ENCODE results near the gene KMT5B. TPM values are rescaled to one million over a fixed set of nuclear protein-coding genes. Genes with fewer than 3 reads are reported as not detected.

KMT5B gene
- total and polyA plus RNA-seq, 2 donors (not counting 1 experiment from before 2014, with no cell fraction given), result 13.0 to 24.3 TPM

DNA sequence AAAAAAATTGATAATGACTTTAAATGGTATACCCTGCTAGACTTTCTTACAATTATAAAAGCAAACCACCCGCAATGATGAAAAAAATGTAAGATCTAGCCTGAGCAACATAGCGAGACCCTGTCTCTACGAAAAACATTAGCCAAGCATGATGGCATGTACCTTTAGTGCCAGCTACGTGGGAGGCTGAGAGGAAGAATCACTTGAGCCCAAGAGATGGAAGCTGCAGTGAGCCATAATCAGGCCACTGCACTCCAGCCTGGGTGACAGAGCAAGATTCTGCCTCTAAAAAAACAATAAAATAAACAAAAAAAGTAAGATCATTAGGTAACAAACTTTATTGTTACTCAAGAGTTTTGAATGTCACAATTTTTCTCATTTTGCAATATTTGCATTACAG, 39.2 kb downstream of the KMT5B start:
- Histone ChIP-seq H3K4me3 (replicated peaks in 1 of 4; ENCODE audit: control extremely low read depth in 1 of 4, insufficient read depth in 1 of 4, low read depth in 3 of 4, low read length in 4 of 4) (no peak overlapping the region), H3K27me3 (ENCODE audit: control insufficient read depth, insufficient read depth, low read length) (no peaks in the 10 kb centered on the region), H4K20me1 (ENCODE audit: control insufficient read depth, extremely low read depth, insufficient read depth, low read length) (no peaks in the 10 kb centered on the region), H3K9me3 (ENCODE audit: control insufficient read depth, insufficient read depth, low read depth, low read length) (no peaks in the 10 kb centered on the region), H2AFZ (ENCODE audit: low read length) (no peak overlapping the region), H3K4me1 (ENCODE audit: control insufficient read depth, extremely low read depth, insufficient read depth, low read length) (no peaks in the 10 kb centered on the region), H3K79me2 (ENCODE audit: control insufficient read depth, insufficient read depth, low read length) (no peaks in the 10 kb centered on the region), H3K36me3 (ENCODE audit: control insufficient read depth, insufficient read depth, low read length) (peaks cover 15% of the 10 kb centered on the region), H3K4me2 (ENCODE audit: extremely low read depth, insufficient read depth, low read length) (no peak overlapping the region), H3K27ac (ENCODE audit: insufficient read depth, low read length) (no peak overlapping the region), H3K9ac (ENCODE audit: insufficient read depth, low read length) (no peak overlapping the region)
- peak in 1 of 2 donors; percentile 30 for DNase-seq (ENCODE audit: low read depth in 2 of 2)
- TF ChIP-seq, protein P1, sequence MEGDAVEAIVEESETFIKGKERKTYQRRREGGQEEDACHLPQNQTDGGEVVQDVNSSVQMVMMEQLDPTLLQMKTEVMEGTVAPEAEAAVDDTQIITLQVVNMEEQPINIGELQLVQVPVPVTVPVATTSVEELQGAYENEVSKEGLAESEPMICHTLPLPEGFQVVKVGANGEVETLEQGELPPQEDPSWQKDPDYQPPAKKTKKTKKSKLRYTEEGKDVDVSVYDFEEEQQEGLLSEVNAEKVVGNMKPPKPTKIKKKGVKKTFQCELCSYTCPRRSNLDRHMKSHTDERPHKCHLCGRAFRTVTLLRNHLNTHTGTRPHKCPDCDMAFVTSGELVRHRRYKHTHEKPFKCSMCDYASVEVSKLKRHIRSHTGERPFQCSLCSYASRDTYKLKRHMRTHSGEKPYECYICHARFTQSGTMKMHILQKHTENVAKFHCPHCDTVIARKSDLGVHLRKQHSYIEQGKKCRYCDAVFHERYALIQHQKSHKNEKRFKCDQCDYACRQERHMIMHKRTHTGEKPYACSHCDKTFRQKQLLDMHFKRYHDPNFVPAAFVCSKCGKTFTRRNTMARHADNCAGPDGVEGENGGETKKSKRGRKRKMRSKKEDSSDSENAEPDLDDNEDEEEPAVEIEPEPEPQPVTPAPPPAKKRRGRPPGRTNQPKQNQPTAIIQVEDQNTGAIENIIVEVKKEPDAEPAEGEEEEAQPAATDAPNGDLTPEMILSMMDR (conservative IDR thresholded peaks at IDR 0.05 in 1 of 2, IDR thresholded peaks at IDR 0.05 in 1 of 2; ENCODE audit: low read depth in 1 of 2, low read length in 2 of 2), result no peak
- no peak for TF ChIP-seq EZH2 (IDR thresholded peaks at IDR 0.05; ENCODE audit: low read length, missing control alignments)

DNA sequence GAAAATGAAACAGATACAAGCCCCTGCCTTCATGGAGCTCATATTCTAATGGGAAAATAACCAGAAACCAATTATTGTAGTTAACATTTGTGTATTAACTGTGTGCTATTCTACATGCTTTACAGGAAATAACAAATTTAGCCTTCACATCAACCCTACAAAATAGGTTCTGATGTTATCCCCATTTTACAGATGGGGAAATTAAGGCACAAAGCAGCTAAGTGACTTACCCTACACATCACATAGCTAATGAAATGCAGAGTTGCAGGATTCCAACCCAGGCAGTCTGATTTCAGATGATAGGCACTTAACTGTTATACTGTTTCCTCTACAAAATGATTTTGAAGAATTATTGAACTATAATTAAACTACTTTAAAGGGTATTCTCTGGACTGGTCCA, 43.7 kb downstream of the KMT5B start:
- no peak overlapping the region for H3K4me2 ChIP-seq (ENCODE audit: extremely low read depth, insufficient read depth, low read length)
- H3K27me3 ChIP-seq (ENCODE audit: control insufficient read depth, insufficient read depth, low read length), result no peaks in the 10 kb centered on the region
- H3K4me1 ChIP-seq (ENCODE audit: control insufficient read depth, extremely low read depth, insufficient read depth, low read length), result no peaks in the 10 kb centered on the region
- no peaks in the 10 kb centered on the region for H4K20me1 ChIP-seq (ENCODE audit: control insufficient read depth, extremely low read depth, insufficient read depth, low read length)
- DNase-seq (ENCODE audit: low read depth in 2 of 2), result no peak
- H3K9ac ChIP-seq (ENCODE audit: insufficient read depth, low read length), result no peak overlapping the region
- H3K4me3 ChIP-seq (replicated peaks in 1 of 4; ENCODE audit: control extremely low read depth in 1 of 4, insufficient read depth in 1 of 4, low read depth in 3 of 4, low read length in 4 of 4), result no peak overlapping the region
- peaks cover 17% of the 10 kb centered on the region for H3K36me3 ChIP-seq (ENCODE audit: control insufficient read depth, insufficient read depth, low read length)
- H3K27ac ChIP-seq (ENCODE audit: insufficient read depth, low read length), result no peak overlapping the region
- TF ChIP-seq, protein P1 (conservative IDR thresholded peaks at IDR 0.05 in 1 of 2, IDR thresholded peaks at IDR 0.05 in 1 of 2; ENCODE audit: low read depth in 1 of 2, low read length in 2 of 2), result no peak
- no peak for TF ChIP-seq EZH2 (IDR thresholded peaks at IDR 0.05; ENCODE audit: low read length, missing control alignments)
- no peak overlapping the region for H2AFZ ChIP-seq (ENCODE audit: low read length)
- no peaks in the 10 kb centered on the region for H3K79me2 ChIP-seq (ENCODE audit: control insufficient read depth, insufficient read depth, low read length)
- no peaks in the 10 kb centered on the region for H3K9me3 ChIP-seq (ENCODE audit: control insufficient read depth, insufficient read depth, low read depth, low read length)

- no peak for TF ChIP-seq EZH2 (IDR thresholded peaks at IDR 0.05; ENCODE audit: low read length, missing control alignments)
- TF ChIP-seq, protein P1 (conservative IDR thresholded peaks at IDR 0.05 in 1 of 2, IDR thresholded peaks at IDR 0.05 in 1 of 2; ENCODE audit: low read depth in 1 of 2, low read length in 2 of 2), result no peak
- no peaks in the 10 kb centered on the region for H3K4me1 ChIP-seq (ENCODE audit: control insufficient read depth, extremely low read depth, insufficient read depth, low read length)
- no peak overlapping the region for H3K9ac ChIP-seq (ENCODE audit: insufficient read depth, low read length)
- no peak overlapping the region for H2AFZ ChIP-seq (ENCODE audit: low read length)
- no peaks in the 10 kb centered on the region for H3K79me2 ChIP-seq (ENCODE audit: control insufficient read depth, insufficient read depth, low read length)
- no peak overlapping the region for H3K27ac ChIP-seq (ENCODE audit: insufficient read depth, low read length)
- H3K9me3 ChIP-seq (ENCODE audit: control insufficient read depth, insufficient read depth, low read depth, low read length), result no peaks in the 10 kb centered on the region
- no peak overlapping the region for H3K4me2 ChIP-seq (ENCODE audit: extremely low read depth, insufficient read depth, low read length)
- H3K4me3 ChIP-seq (replicated peaks in 1 of 4; ENCODE audit: control extremely low read depth in 1 of 4, insufficient read depth in 1 of 4, low read depth in 3 of 4, low read length in 4 of 4), result no peak overlapping the region
- no peaks in the 10 kb centered on the region for H3K27me3 ChIP-seq (ENCODE audit: control insufficient read depth, insufficient read depth, low read length)
- DNase-seq (ENCODE audit: low read depth in 2 of 2), result no peak
- peaks cover 19% of the 10 kb centered on the region for H3K36me3 ChIP-seq (ENCODE audit: control insufficient read depth, insufficient read depth, low read length)
- H4K20me1 ChIP-seq (ENCODE audit: control insufficient read depth, extremely low read depth, insufficient read depth, low read length), result no peaks in the 10 kb centered on the region
Measured at GRCh38 chr11:68168694-68169093, 44.4 kb downstream of the KMT5B start.

All from fibroblast of lung (primary cell).